Stimulated activated naive B cell treated with anti-CD40 and anti-IgM and Interleukin-4, amounts not matched to agents 10 μg/mL and 1 μg/mL and 100 μg/mL, for 72 hours (primary cell): ENCODE results near the gene KDM2B.
A peak's percentile ranks its signal among the peaks of the same experiment; 100 is the strongest.

Experiments used
- ATAC-seq, 2 donors: fragments of 150-1000 bp; cut with Tn5 transposase; replicated peaks; 2 replicates each; pipeline ENCODE4 v1.10.0; 2021; ENCODE audit warnings: moderate library complexity in 1 of 2
- DNase-seq: peaks from one replicate; pipeline ENCODE4 v3.0.0; 2021
- H3K27ac Mint-ChIP-seq: one replicate; pipeline ENCODE4 v1.8.0; 2022; ENCODE audit warnings: mild to moderate bottlenecking, mixed read lengths
- H3K27me3 Mint-ChIP-seq, 2 donors: one replicate each; pipeline ENCODE4 v1.8.0; 2022; ENCODE audit warnings: mixed read lengths in 2 of 2
- H3K36me3 Mint-ChIP-seq, 2 donors: one replicate each; pipeline ENCODE4 v1.8.0; 2022; ENCODE audit warnings: mixed read lengths in 2 of 2, mild to moderate bottlenecking in 1 of 2
- H3K4me1 Mint-ChIP-seq, 2 donors: one replicate each; pipeline ENCODE4 v1.8.0; 2022; ENCODE audit warnings: mixed read lengths in 2 of 2, mild to moderate bottlenecking in 1 of 2
- H3K4me3 Mint-ChIP-seq, 2 donors: one replicate each; pipeline ENCODE4 v1.8.0; 2022; ENCODE audit warnings: mild to moderate bottlenecking in 2 of 2, mixed read lengths in 2 of 2, moderate library complexity in 1 of 2
- H3K9me3 Mint-ChIP-seq, 2 donors: one replicate each; pipeline ENCODE4 v1.8.0; 2022; ENCODE audit warnings: mixed read lengths in 2 of 2, mild to moderate bottlenecking in 1 of 2

Gene KDM2B

GRCh38 chr12:121561009-121561395 is 19.8 kb downstream of the KDM2B start:
- H3K27ac Mint-ChIP-seq, result peak overlapping the region; percentile 60
- DNase-seq, result no peak
- no peak for ATAC-seq
- peak overlapping the region in 1 of 2 donors; percentile 17 for H3K4me3 Mint-ChIP-seq
- no peaks in the 10 kb centered on the region for H3K27me3 Mint-ChIP-seq
- peaks cover 38 to 51% of the 10 kb centered on the region in 2 donors for H3K4me1 Mint-ChIP-seq
- H3K36me3 Mint-ChIP-seq, result peaks cover 3% of the 10 kb centered on the region in 2 donors
- H3K9me3 Mint-ChIP-seq, result peaks cover 0 to 3% of the 10 kb centered on the region in 2 donors

GRCh38 chr12:121560392-121561008 is 20.3 kb downstream of the KDM2B start:
- DNase-seq (peak; percentile 81), ATAC-seq (peak; percentile 87 to 91)
- Mint-ChIP-seq H3K9me3 (peaks cover 0 to 3% of the 10 kb centered on the region in 2 donors), H3K36me3 (peaks cover 3% of the 10 kb centered on the region in 2 donors), H3K4me3 (peak overlapping the region; percentile 68 to 79), H3K27ac (peak overlapping the region; percentile 95), H3K27me3 (no peaks in the 10 kb centered on the region), H3K4me1 (peaks cover 38 to 51% of the 10 kb centered on the region in 2 donors)

GRCh38 chr12:121558956-121559355 is 21.9 kb downstream of the KDM2B start:
- DNase-seq (no peak), ATAC-seq (no peak)
- H3K9me3 Mint-ChIP-seq, result peaks cover 0 to 3% of the 10 kb centered on the region in 2 donors
- no peaks in the 10 kb centered on the region for H3K27me3 Mint-ChIP-seq
- peak overlapping the region in 1 of 2 donors; percentile 26 for H3K4me3 Mint-ChIP-seq
- peaks cover 3% of the 10 kb centered on the region in 2 donors for H3K36me3 Mint-ChIP-seq
- peak overlapping the region; percentile 86 for H3K27ac Mint-ChIP-seq
- H3K4me1 Mint-ChIP-seq, result peaks cover 38 to 51% of the 10 kb centered on the region in 2 donors

GRCh38 chr12:121550974-121551634 is 29.7 kb downstream of the KDM2B start:
- Mint-ChIP-seq H3K4me1 (peaks cover 4 to 27% of the 10 kb centered on the region in 2 donors), H3K4me3 (no peak overlapping the region), H3K36me3 (peaks cover 0 to 5% of the 10 kb centered on the region in 2 donors), H3K27ac (no peak overlapping the region), H3K9me3 (no peaks in the 10 kb centered on the region), H3K27me3 (no peaks in the 10 kb centered on the region)
- DNase-seq, result no peak
- ATAC-seq, result no peak

GRCh38 chr12:121549075-121549474 is 31.7 kb downstream of the KDM2B start:
- no peak overlapping the region for H3K4me3 Mint-ChIP-seq
- no peak overlapping the region for H3K27ac Mint-ChIP-seq
- ATAC-seq (no peak), DNase-seq (no peak)
- peaks cover 0 to 5% of the 10 kb centered on the region in 2 donors for H3K36me3 Mint-ChIP-seq
- H3K9me3 Mint-ChIP-seq, result no peaks in the 10 kb centered on the region
- H3K4me1 Mint-ChIP-seq, result peaks cover 4 to 27% of the 10 kb centered on the region in 2 donors
- no peaks in the 10 kb centered on the region for H3K27me3 Mint-ChIP-seq

- H3K36me3 Mint-ChIP-seq, result peaks cover 0 to 5% of the 10 kb centered on the region in 2 donors
- no peak overlapping the region for H3K4me3 Mint-ChIP-seq
- no peak for DNase-seq
- H3K27me3 Mint-ChIP-seq, result no peaks in the 10 kb centered on the region
- H3K4me1 Mint-ChIP-seq, result peaks cover 12 to 33% of the 10 kb centered on the region in 2 donors
- no peak for ATAC-seq
- no peaks in the 10 kb centered on the region for H3K9me3 Mint-ChIP-seq
- H3K27ac Mint-ChIP-seq, result no peak overlapping the region
Observed at GRCh38 chr12:121545480-121545879, 35.3 kb downstream of the KDM2B start.

GRCh38 chr12:121543786-121544185 is 37.0 kb downstream of the KDM2B start:
- DNase-seq (no peak), ATAC-seq (no peak)
- Mint-ChIP-seq H3K4me3 (no peak overlapping the region), H3K27ac (no peak overlapping the region), H3K4me1 (peaks cover 19 to 43% of the 10 kb centered on the region in 2 donors), H3K36me3 (peaks cover 0 to 3% of the 10 kb centered on the region in 2 donors), H3K9me3 (no peaks in the 10 kb centered on the region), H3K27me3 (no peaks in the 10 kb centered on the region)

GRCh38 chr12:121539908-121540307 is 40.9 kb downstream of the KDM2B start:
- no peaks in the 10 kb centered on the region for H3K36me3 Mint-ChIP-seq
- no peak for DNase-seq
- no peaks in the 10 kb centered on the region for H3K9me3 Mint-ChIP-seq
- H3K4me1 Mint-ChIP-seq, result peaks cover 31 to 57% of the 10 kb centered on the region in 2 donors
- ATAC-seq, result no peak
- H3K4me3 Mint-ChIP-seq, result no peak overlapping the region
- H3K27me3 Mint-ChIP-seq, result no peaks in the 10 kb centered on the region
- H3K27ac Mint-ChIP-seq, result no peak overlapping the region

GRCh38 chr12:121538699-121539061 is 42.1 kb downstream of the KDM2B start:
- Mint-ChIP-seq H3K4me1 (peaks cover 37 to 68% of the 10 kb centered on the region in 2 donors), H3K36me3 (peaks cover 1 to 4% of the 10 kb centered on the region in 2 donors), H3K27me3 (no peaks in the 10 kb centered on the region), H3K27ac (peak overlapping the region; percentile 97), H3K4me3 (peak overlapping the region; percentile 86 to 94), H3K9me3 (no peaks in the 10 kb centered on the region)
- ATAC-seq, result no peak
- no peak for DNase-seq

GRCh38 chr12:121537814-121538698 is 42.8 kb downstream of the KDM2B start:
- ATAC-seq (peak; percentile 18 to 23), DNase-seq (no peak)
- H3K4me3 Mint-ChIP-seq, result peak overlapping the region; percentile 86 to 94
- H3K4me1 Mint-ChIP-seq, result peaks cover 42 to 74% of the 10 kb centered on the region in 2 donors
- H3K9me3 Mint-ChIP-seq, result no peaks in the 10 kb centered on the region
- peak overlapping the region; percentile 97 for H3K27ac Mint-ChIP-seq
- peaks cover 7 to 9% of the 10 kb centered on the region in 2 donors for H3K36me3 Mint-ChIP-seq
- no peaks in the 10 kb centered on the region for H3K27me3 Mint-ChIP-seq

- H3K9me3 Mint-ChIP-seq, result no peaks in the 10 kb centered on the region
- H3K27me3 Mint-ChIP-seq, result no peaks in the 10 kb centered on the region
- peak overlapping the region; percentile 81 to 94 for H3K4me3 Mint-ChIP-seq
- H3K27ac Mint-ChIP-seq, result peak overlapping the region; percentile 94
- DNase-seq, result peak; percentile 93
- H3K36me3 Mint-ChIP-seq, result peaks cover 16 to 17% of the 10 kb centered on the region in 2 donors
- peak; percentile 69 to 74 for ATAC-seq
- H3K4me1 Mint-ChIP-seq, result peaks cover 49 to 80% of the 10 kb centered on the region in 2 donors
Observed at GRCh38 chr12:121536899-121537813, 43.7 kb downstream of the KDM2B start.

- Mint-ChIP-seq H3K9me3 (no peaks in the 10 kb centered on the region), H3K27ac (peak overlapping the region; percentile 94), H3K4me3 (peak overlapping the region; percentile 81 to 94), H3K36me3 (peaks cover 23 to 25% of the 10 kb centered on the region in 2 donors), H3K4me1 (peaks cover 48 to 80% of the 10 kb centered on the region in 2 donors), H3K27me3 (no peaks in the 10 kb centered on the region)
- DNase-seq (peak; percentile 84), ATAC-seq (peak; percentile 62 to 64)
Observed at GRCh38 chr12:121536054-121536898, 44.5 kb downstream of the KDM2B start.
